MM.1S (cell line): ENCODE data around the gene NUP35.

ENCODE experiments used
- DNase-seq: peaks from one replicate; pipeline ENCODE4 v3.0.0-alpha.2; 2015
- H2AFZ ChIP-seq: fragments of 300-600 bp; sonication (generic); 2 replicates; pipeline ENCODE4 v1.6.0; 2016; ENCODE audit warnings: antibody characterized with exemption, low read length
- H3F3A ChIP-seq: fragments of 300-600 bp; sonication (generic); 2 replicates; pipeline ENCODE4 v1.6.1; 2016; ENCODE audit warnings: mild to moderate bottlenecking, antibody characterized with exemption, low read length, moderate library complexity, mixed read lengths; ENCODE audit not compliant: insufficient read depth
- H3K27ac ChIP-seq: fragments of 300-600 bp; sonication (generic); 2 replicates; pipeline ENCODE4 v1.5.1; 2016; ENCODE audit warnings: mild to moderate bottlenecking, low read length
- H3K27me3 ChIP-seq: fragments of 300-600 bp; sonication (generic); replicated peaks from 2 replicates; pipeline ENCODE4 v1.6.0; 2016; ENCODE audit warnings: low read length; ENCODE audit not compliant: insufficient read depth
- H3K36me3 ChIP-seq: fragments of 300-600 bp; sonication (generic); replicated peaks from 2 replicates; pipeline ENCODE4 v1.6.1; 2016; ENCODE audit warnings: mild to moderate bottlenecking, low read length, mixed read lengths; ENCODE audit not compliant: insufficient read depth
- H3K4me1 ChIP-seq: fragments of 300-600 bp; sonication (generic); 2 replicates; pipeline ENCODE4 v1.6.1; 2016; ENCODE audit warnings: low read length, mixed read lengths
- H3K4me2 ChIP-seq: fragments of 300-600 bp; sonication (generic); 2 replicates; pipeline ENCODE4 v1.6.0; 2016; ENCODE audit warnings: low read depth, low read length
- H3K4me3 ChIP-seq: fragments of 300-600 bp; sonication (generic); 2 replicates; pipeline ENCODE4 v1.5.1; 2016; ENCODE audit warnings: low read length, mixed read lengths
- H3K79me2 ChIP-seq: fragments of 300-600 bp; sonication (generic); 2 replicates; pipeline ENCODE4 v1.6.1; 2016; ENCODE audit warnings: mixed run types, low read length, mixed read lengths
- H3K9ac ChIP-seq: fragments of 300-600 bp; sonication (generic); 2 replicates; pipeline ENCODE4 v1.6.1; 2016; ENCODE audit warnings: low read length, mixed read lengths
- H3K9me2 ChIP-seq: fragments of 300-600 bp; sonication (generic); replicated peaks from 2 replicates; pipeline ENCODE4 v1.6.1; 2016; ENCODE audit warnings: mild to moderate bottlenecking, low read length, mixed read lengths; ENCODE audit not compliant: insufficient read depth
- H3K9me3 ChIP-seq: fragments of 300-600 bp; sonication (generic); replicated peaks from 2 replicates; pipeline ENCODE4 v1.6.1; 2016; ENCODE audit warnings: mild to moderate bottlenecking, low read length, mixed read lengths; ENCODE audit not compliant: insufficient read depth
- H4K20me1 ChIP-seq: fragments of 300-600 bp; sonication (generic); 2 replicates; pipeline ENCODE4 v1.6.1; 2016; ENCODE audit warnings: mild to moderate bottlenecking, low read length, moderate library complexity, mixed read lengths; ENCODE audit not compliant: insufficient read depth
- CTCF ChIP-seq: fragments of 300-600 bp; sonication (generic); IDR thresholded peaks from 2 replicates; pipeline ENCODE4 v1.5.1; 2016; ENCODE audit warnings: antibody characterized with exemption, low read length, mixed read lengths
- EZH2 ChIP-seq: fragments of 300-600 bp; sonication (generic); optimal IDR thresholded peaks from 2 replicates; pipeline ENCODE3; 2017; ENCODE audit warnings: low read depth, mild to moderate bottlenecking, antibody characterized with exemption, low read length, mixed read lengths
- EZH2phosphoT487 ChIP-seq: fragments of 300-600 bp; sonication (generic); IDR thresholded peaks from 2 replicates; pipeline ENCODE4 v1.6.1; 2018; ENCODE audit warnings: antibody characterized with exemption, low read length

The NUP35 gene

GRCh38 chr2:183126635-183127034 lies 2.4 kb downstream of the NUP35 start:
- H3K27ac ChIP-seq = no peak overlapping the region
- peaks cover 9% of the 10 kb centered on the region; the same call in 1 of the 2 replicates for H3F3A ChIP-seq
- peaks cover 10% of the 10 kb centered on the region; the same call in 1 of the 2 replicates for H3K4me1 ChIP-seq
- DNase-seq = no peak
- H3K36me3 ChIP-seq = 0 out of 2 replicates have a peak, but pooled peaks cover 2% of the 10 kb centered on the region
- H4K20me1 ChIP-seq = no peaks in the 10 kb centered on the region
- H3K9ac ChIP-seq = no peak overlapping the region
- H3K4me2 ChIP-seq = no peak overlapping the region
- no peaks in the 10 kb centered on the region for H3K27me3 ChIP-seq
- peaks cover 68% of the 10 kb centered on the region for H3K79me2 ChIP-seq
- H2AFZ ChIP-seq = no peak overlapping the region
- H3K9me3 ChIP-seq = no peaks in the 10 kb centered on the region
- H3K9me2 ChIP-seq = no peaks in the 10 kb centered on the region
- no peak for TF ChIP-seq EZH2phosphoT487
- no peak for TF ChIP-seq CTCF
- TF ChIP-seq EZH2 = no peak
- H3K4me3 ChIP-seq = no peak overlapping the region

GRCh38 chr2:183134016-183134415 lies 9.8 kb downstream of the NUP35 start:
- no peak for DNase-seq
- Histone ChIP-seq H3K79me2 (peaks cover 38% of the 10 kb centered on the region), H3K27me3 (no peaks in the 10 kb centered on the region), H3K9me2 (no peaks in the 10 kb centered on the region), H3K27ac (no peak overlapping the region), H3K9ac (no peak overlapping the region), H3K9me3 (no peaks in the 10 kb centered on the region), H4K20me1 (0 out of 2 replicates have a peak, but pooled peaks cover 6% of the 10 kb centered on the region), H3K4me1 (no peaks in the 10 kb centered on the region), H3K36me3 (peaks cover 7% of the 10 kb centered on the region), H3K4me3 (no peak overlapping the region), H3K4me2 (no peak overlapping the region), H2AFZ (no peak overlapping the region), H3F3A (no peaks in the 10 kb centered on the region)
- TF ChIP-seq CTCF (no peak), EZH2phosphoT487 (no peak), EZH2 (no peak)

DNA sequence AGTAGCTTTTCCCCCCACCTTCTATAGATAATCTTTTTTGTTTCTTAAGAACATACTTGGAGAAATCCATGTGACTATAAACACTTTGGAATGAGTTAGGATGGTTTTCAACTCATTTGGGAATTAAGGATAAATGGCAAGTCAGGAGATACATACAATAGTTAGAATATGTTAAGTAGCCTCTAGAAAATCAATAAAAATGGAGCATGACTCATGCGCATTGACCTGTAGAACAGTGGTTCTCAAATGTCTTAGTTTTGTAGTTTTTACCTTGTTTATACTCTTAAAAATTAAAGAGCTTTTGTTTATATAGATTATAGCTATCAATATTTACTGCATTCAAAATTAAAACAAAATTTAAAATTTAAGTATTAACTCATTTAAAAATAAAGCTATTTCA lies 24.7 kb downstream of the NUP35 start:
- H3K9me3 ChIP-seq = no peaks in the 10 kb centered on the region
- no peaks in the 10 kb centered on the region for H3K4me1 ChIP-seq
- H3K4me2 ChIP-seq = no peak overlapping the region
- no peaks in the 10 kb centered on the region for H3K36me3 ChIP-seq
- DNase-seq = no peak
- H3K9me2 ChIP-seq = no peaks in the 10 kb centered on the region
- TF ChIP-seq CTCF (no peak), EZH2 (no peak), EZH2phosphoT487 (no peak)
- peaks cover 21% of the 10 kb centered on the region for H3K79me2 ChIP-seq
- H3K4me3 ChIP-seq = no peak overlapping the region
- H3F3A ChIP-seq = no peaks in the 10 kb centered on the region
- no peak overlapping the region for H2AFZ ChIP-seq
- H4K20me1 ChIP-seq = no peaks in the 10 kb centered on the region
- H3K9ac ChIP-seq = no peak overlapping the region
- no peak overlapping the region for H3K27ac ChIP-seq
- H3K27me3 ChIP-seq = no peaks in the 10 kb centered on the region
